Measurements from ENCODE around the gene GALNT18.

DNA sequence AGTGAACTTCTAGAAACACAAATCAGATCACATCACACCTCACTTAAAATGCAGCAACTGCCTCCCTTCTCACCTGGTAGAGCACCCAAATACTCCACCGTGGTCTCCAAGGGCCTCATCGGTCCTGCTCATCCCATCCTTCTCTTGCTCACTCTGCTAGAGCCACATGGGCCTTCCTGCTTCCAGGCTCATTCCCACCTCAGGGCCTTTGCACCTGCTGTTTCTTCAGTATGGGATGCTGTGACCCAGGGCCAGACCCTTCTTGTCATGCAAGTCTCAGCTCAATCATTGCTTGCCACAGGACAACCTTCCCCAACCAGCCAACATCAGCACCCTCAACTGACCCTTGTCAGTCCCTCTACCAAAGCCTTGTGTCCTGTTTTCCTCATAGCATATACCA is 124.9 kb downstream of the GALNT18 start:
- TF ChIP-seq, protein P1, sequence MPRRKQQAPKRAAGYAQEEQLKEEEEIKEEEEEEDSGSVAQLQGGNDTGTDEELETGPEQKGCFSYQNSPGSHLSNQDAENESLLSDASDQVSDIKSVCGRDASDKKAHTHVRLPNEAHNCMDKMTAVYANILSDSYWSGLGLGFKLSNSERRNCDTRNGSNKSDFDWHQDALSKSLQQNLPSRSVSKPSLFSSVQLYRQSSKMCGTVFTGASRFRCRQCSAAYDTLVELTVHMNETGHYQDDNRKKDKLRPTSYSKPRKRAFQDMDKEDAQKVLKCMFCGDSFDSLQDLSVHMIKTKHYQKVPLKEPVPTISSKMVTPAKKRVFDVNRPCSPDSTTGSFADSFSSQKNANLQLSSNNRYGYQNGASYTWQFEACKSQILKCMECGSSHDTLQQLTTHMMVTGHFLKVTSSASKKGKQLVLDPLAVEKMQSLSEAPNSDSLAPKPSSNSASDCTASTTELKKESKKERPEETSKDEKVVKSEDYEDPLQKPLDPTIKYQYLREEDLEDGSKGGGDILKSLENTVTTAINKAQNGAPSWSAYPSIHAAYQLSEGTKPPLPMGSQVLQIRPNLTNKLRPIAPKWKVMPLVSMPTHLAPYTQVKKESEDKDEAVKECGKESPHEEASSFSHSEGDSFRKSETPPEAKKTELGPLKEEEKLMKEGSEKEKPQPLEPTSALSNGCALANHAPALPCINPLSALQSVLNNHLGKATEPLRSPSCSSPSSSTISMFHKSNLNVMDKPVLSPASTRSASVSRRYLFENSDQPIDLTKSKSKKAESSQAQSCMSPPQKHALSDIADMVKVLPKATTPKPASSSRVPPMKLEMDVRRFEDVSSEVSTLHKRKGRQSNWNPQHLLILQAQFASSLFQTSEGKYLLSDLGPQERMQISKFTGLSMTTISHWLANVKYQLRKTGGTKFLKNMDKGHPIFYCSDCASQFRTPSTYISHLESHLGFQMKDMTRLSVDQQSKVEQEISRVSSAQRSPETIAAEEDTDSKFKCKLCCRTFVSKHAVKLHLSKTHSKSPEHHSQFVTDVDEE (CRISPR knock-in tag; IDR thresholded peaks at IDR 0.05), result no peak
- TF ChIP-seq, protein P2, sequence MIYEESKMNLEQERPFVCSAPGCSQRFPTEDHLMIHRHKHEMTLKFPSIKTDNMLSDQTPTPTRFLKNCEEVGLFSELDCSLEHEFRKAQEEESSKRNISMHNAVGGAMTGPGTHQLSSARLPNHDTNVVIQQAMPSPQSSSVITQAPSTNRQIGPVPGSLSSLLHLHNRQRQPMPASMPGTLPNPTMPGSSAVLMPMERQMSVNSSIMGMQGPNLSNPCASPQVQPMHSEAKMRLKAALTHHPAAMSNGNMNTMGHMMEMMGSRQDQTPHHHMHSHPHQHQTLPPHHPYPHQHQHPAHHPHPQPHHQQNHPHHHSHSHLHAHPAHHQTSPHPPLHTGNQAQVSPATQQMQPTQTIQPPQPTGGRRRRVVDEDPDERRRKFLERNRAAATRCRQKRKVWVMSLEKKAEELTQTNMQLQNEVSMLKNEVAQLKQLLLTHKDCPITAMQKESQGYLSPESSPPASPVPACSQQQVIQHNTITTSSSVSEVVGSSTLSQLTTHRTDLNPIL (CRISPR knock-in tag; IDR thresholded peaks at IDR 0.05; ENCODE audit: low read depth), result no peak
- TF ChIP-seq, protein P3, sequence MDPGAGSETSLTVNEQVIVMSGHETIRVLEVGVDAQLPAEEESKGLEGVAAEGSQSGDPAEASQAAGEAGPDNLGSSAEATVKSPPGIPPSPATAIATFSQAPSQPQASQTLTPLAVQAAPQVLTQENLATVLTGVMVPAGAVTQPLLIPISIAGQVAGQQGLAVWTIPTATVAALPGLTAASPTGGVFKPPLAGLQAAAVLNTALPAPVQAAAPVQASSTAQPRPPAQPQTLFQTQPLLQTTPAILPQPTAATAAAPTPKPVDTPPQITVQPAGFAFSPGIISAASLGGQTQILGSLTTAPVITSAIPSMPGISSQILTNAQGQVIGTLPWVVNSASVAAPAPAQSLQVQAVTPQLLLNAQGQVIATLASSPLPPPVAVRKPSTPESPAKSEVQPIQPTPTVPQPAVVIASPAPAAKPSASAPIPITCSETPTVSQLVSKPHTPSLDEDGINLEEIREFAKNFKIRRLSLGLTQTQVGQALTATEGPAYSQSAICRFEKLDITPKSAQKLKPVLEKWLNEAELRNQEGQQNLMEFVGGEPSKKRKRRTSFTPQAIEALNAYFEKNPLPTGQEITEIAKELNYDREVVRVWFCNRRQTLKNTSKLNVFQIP (CRISPR knock-in tag; IDR thresholded peaks at IDR 0.05; ENCODE audit: borderline replicate concordance, low read depth), result no peak
- TF ChIP-seq ISL1 (CRISPR knock-in tag; IDR thresholded peaks at IDR 0.05) (no peak), ARNTL (CRISPR knock-in tag; IDR thresholded peaks at IDR 0.05; ENCODE audit: borderline replicate concordance, low read depth) (no peak)
- TF ChIP-seq, protein P4, sequence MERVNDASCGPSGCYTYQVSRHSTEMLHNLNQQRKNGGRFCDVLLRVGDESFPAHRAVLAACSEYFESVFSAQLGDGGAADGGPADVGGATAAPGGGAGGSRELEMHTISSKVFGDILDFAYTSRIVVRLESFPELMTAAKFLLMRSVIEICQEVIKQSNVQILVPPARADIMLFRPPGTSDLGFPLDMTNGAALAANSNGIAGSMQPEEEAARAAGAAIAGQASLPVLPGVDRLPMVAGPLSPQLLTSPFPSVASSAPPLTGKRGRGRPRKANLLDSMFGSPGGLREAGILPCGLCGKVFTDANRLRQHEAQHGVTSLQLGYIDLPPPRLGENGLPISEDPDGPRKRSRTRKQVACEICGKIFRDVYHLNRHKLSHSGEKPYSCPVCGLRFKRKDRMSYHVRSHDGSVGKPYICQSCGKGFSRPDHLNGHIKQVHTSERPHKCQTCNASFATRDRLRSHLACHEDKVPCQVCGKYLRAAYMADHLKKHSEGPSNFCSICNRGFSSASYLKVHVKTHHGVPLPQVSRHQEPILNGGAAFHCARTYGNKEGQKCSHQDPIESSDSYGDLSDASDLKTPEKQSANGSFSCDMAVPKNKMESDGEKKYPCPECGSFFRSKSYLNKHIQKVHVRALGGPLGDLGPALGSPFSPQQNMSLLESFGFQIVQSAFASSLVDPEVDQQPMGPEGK (CRISPR knock-in tag; IDR thresholded peaks at IDR 0.05; ENCODE audit: borderline replicate concordance), result no peak

Measured in SK-N-SH treated with all-trans-retinoic acid at 6 μM for 48 hours (cell line).